Transverse colon (tissue), 4 donors: ENCODE results near the gene DNAH8.

ENCODE experiments used
- CTCF ChIP-seq, 5 experiments: fragments of 200-600 bp in 3 of 5; fragments of 450-650 bp in 2 of 5; sonication (generic) in 3 of 5; IDR thresholded peaks; 1 replicate in 2 of 5; 2 replicates in 3 of 5; pipeline ENCODE4 v1.5.1; 2016 to 2017; ENCODE audit warnings: antibody characterized with exemption in 5 of 5, inconsistent platforms in 3 of 5, mild to moderate bottlenecking in 2 of 5, moderate library complexity in 1 of 5
- EP300 ChIP-seq: sonication (generic); formaldehyde crosslinking; IDR thresholded peaks from one replicate; pipeline ENCODE4 v1.6.1; 2017; ENCODE audit warnings: antibody characterized with exemption, low read depth
- POLR2A ChIP-seq: fragments of 450-650 bp; IDR thresholded peaks from one replicate; pipeline ENCODE4 v1.6.1; 2016; ENCODE audit warnings: antibody characterized with exemption, mild to moderate bottlenecking, moderate library complexity
- POLR2AphosphoS5 ChIP-seq, 3 donors: sonication (generic); formaldehyde crosslinking; IDR thresholded peaks; one replicate each; pipeline ENCODE4 v1.6.1; 2016; ENCODE audit warnings: antibody characterized with exemption in 3 of 3

GRCh38 chr6:38755874-38756273 is 40.8 kb downstream of the DNAH8 start:
- TF ChIP-seq EP300, result no peak
- TF ChIP-seq POLR2A, result no peak
- TF ChIP-seq CTCF (IDR thresholded peaks at IDR 0.05), result no peak
- TF ChIP-seq POLR2AphosphoS5 (IDR thresholded peaks at IDR 0.05), result no peak
